K562 (cell line): ENCODE measurements around the gene FRMD3. TPM values are rescaled to one million over a fixed set of nuclear protein-coding genes. Genes with fewer than 3 reads are reported as not detected.

Experiments
- ATAC-seq: fragments of 200-7000 bp; cut with Tn5 transposase; 3 replicates; pipeline ENCODE4 v1.9.1; 2020; ENCODE audit warnings: moderate library complexity
- BruUV-seq: library from RNA; stranded (reverse); fragments of 400-500 nt; replicated peaks from 2 replicates; lab custom pipeline; 2021; lab: Mats Ljungman, UMichigan
- CTCF ChIA-PET: fragments of 300-600 bp; formaldehyde crosslinking; extraction: SDS; loops from one replicate; lab custom pipeline; 2021; ENCODE audit warnings: low intra/inter-chr PET ratio; lab: Yijun Ruan, JAX
- POLR2A ChIA-PET: fragments of 300-600, 350-650 bp; sonication (Branson Sonifier 250); formaldehyde crosslinking; extraction: SDS; loops from one replicate; lab custom pipeline; 2021; ENCODE audit warnings: antibody characterized with exemption, inconsistent platforms; lab: Yijun Ruan, JAX
- DNase-seq, 4 experiments: peaks; one replicate each; pipeline versions ENCODE4 v3.0.0 to v3.0.0-alpha.2; 2011 to 2018; ENCODE audit warnings: low spot score in 3 of 4, mixed read lengths in 3 of 4; ENCODE audit errors: extremely low read depth in 1 of 4
- FAIRE-seq: peaks from 2 replicates; lab custom pipeline; 2011; peaks lifted over from hg19 to GRCh38; lab: Jason Lieb, UNC
- H2AFZ ChIP-seq: 2 replicates; pipeline ENCODE4 v1.6.0; 2011; ENCODE audit warnings: low read depth, low read length, control low read depth, inconsistent platforms
- H3K27ac ChIP-seq: fragments of 200-600 bp; 3 replicates; pipeline ENCODE4 v1.8.0; 2011; ENCODE audit warnings: low read depth, mild to moderate bottlenecking, control low read depth, inconsistent platforms, low read length, moderate library complexity, mixed read lengths; ENCODE audit errors: extremely low read depth
- H3K27me3 ChIP-seq, 2 experiments: fragments of 300-600 bp in 1 of 2; 2 replicates in 1 of 2; 3 replicates in 1 of 2; pipeline versions ENCODE4 v1.6.0 to v1.8.0; 2011; ENCODE audit warnings: inconsistent platforms in 2 of 2, low read length in 2 of 2, mild to moderate bottlenecking in 1 of 2, mixed read lengths in 1 of 2, moderate library complexity in 1 of 2; ENCODE audit not compliant: control insufficient read depth in 2 of 2, insufficient read depth in 2 of 2
- H3K36me3 ChIP-seq: fragments of 300-600 bp; 3 replicates; pipeline ENCODE4 v1.8.0; 2011; ENCODE audit warnings: mild to moderate bottlenecking, low read length, inconsistent platforms; ENCODE audit not compliant: control insufficient read depth, insufficient read depth
- H3K4me1 ChIP-seq, 2 experiments: fragments of 200-600 bp in 1 of 2; replicated peaks in 1 of 2; 2 replicates in 1 of 2; 3 replicates in 1 of 2; pipeline versions ENCODE4 v1.5.1 to v1.8.0; 2011; ENCODE audit warnings: inconsistent platforms in 2 of 2, low read length in 2 of 2, mild to moderate bottlenecking in 1 of 2, mixed read lengths in 1 of 2, moderate library complexity in 1 of 2; ENCODE audit not compliant: control insufficient read depth in 2 of 2, insufficient read depth in 2 of 2
- H3K4me2 ChIP-seq: 2 replicates; pipeline ENCODE4 v1.6.1; 2011; ENCODE audit warnings: low read length, control low read depth, inconsistent platforms, mixed read lengths; ENCODE audit not compliant: insufficient read depth
- H3K4me3 ChIP-seq: fragments of 200-600 bp; sonication (generic), shearing (Covaris generic); 2 replicates; pipeline ENCODE4 v1.5.1; 2016; ENCODE audit warnings: control low read depth, inconsistent platforms
- H3K79me2 ChIP-seq: fragments of 200-600 bp; 3 replicates; pipeline ENCODE4 v1.8.0; 2011; ENCODE audit warnings: low read length, inconsistent platforms; ENCODE audit not compliant: control insufficient read depth, insufficient read depth
- H3K9ac ChIP-seq, 2 experiments: 2 replicates each; pipeline versions ENCODE4 v1.6.0 to v1.6.1; 2011; ENCODE audit warnings: low read depth in 2 of 2, low read length in 2 of 2, control low read depth in 1 of 2, inconsistent platforms in 1 of 2, mild to moderate bottlenecking in 1 of 2, mixed read lengths in 1 of 2; ENCODE audit not compliant: insufficient read depth in 1 of 2
- H3K9me1 ChIP-seq: one replicate; pipeline ENCODE4 v1.6.0; 2011; ENCODE audit warnings: inconsistent platforms, mild to moderate bottlenecking, low read length, moderate library complexity; ENCODE audit not compliant: control insufficient read depth, insufficient read depth
- H3K9me3 ChIP-seq: replicated peaks from 2 replicates; pipeline ENCODE4 v1.5.1; 2011; ENCODE audit warnings: low read depth, low read length, inconsistent platforms; ENCODE audit not compliant: control insufficient read depth, insufficient read depth
- H4K20me1 ChIP-seq: replicated peaks from 2 replicates; pipeline ENCODE4 v1.6.1; 2011; ENCODE audit warnings: low read length, inconsistent platforms, mixed read lengths; ENCODE audit not compliant: control insufficient read depth, insufficient read depth
- ARID1B ChIP-seq: fragments of 450-650 bp; IDR thresholded peaks from 2 replicates; pipeline ENCODE4 v1.6.1; 2016; ENCODE audit warnings: antibody characterized with exemption, mild to moderate bottlenecking, inconsistent platforms
- ARID3B ChIP-seq: fragments of 250-450 bp; sonication (Bioruptor Pico); IDR thresholded peaks from 2 replicates; pipeline ENCODE4 v1.4.0; 2020; ENCODE audit warnings: borderline replicate concordance
- FIP1L1 ChIP-seq: fragments of 200-400 bp; formaldehyde crosslinking; IDR thresholded peaks from 2 replicates; pipeline ENCODE4 v1.6.1; 2018; ENCODE audit warnings: mild to moderate bottlenecking, low read depth, low read length; ENCODE audit not compliant: poor library complexity, severe bottlenecking
- HDAC2 ChIP-seq: fragments of 450-650 bp; IDR thresholded peaks from 2 replicates; pipeline ENCODE4 v1.6.1; 2016; ENCODE audit warnings: mild to moderate bottlenecking
- HIVEP1 ChIP-seq: fragments of 250-450 bp; sonication (Bioruptor Pico); IDR thresholded peaks from 2 replicates; pipeline ENCODE4 v1.4.0; 2020; ENCODE audit warnings: mild to moderate bottlenecking
- POLR2B ChIP-seq: fragments of 450-650 bp; IDR thresholded peaks from 2 replicates; pipeline ENCODE4 v1.6.1; 2018; ENCODE audit warnings: low read depth; ENCODE audit not compliant: partially characterized antibody
- PRPF4 ChIP-seq: fragments of 200-400 bp; formaldehyde crosslinking; IDR thresholded peaks from one replicate; pipeline ENCODE4 v1.6.1; 2017; ENCODE audit warnings: low read length, low read depth, mild to moderate bottlenecking; ENCODE audit not compliant: insufficient read depth, poor library complexity, severe bottlenecking
- RBM34 ChIP-seq: fragments of 200-400 bp; formaldehyde crosslinking; IDR thresholded peaks from 2 replicates; pipeline ENCODE4 v1.6.1; 2018; ENCODE audit warnings: low read length, borderline replicate concordance; ENCODE audit not compliant: insufficient read depth
- SNIP1 ChIP-seq: fragments of 450-650 bp; IDR thresholded peaks from 2 replicates; pipeline ENCODE4 v1.7.1; 2017; ENCODE audit warnings: low read depth, mild to moderate bottlenecking
- TCF3 ChIP-seq: sonication (generic); formaldehyde crosslinking; IDR thresholded peaks from 2 replicates; pipeline ENCODE4 v1.4.0; 2020; ENCODE audit warnings: mild to moderate bottlenecking, missing genetic modification reagents
- TCFL5 ChIP-seq: fragments of 250-450 bp; sonication (Bioruptor Pico); conservative IDR thresholded peaks from 2 replicates; pipeline ENCODE4 v1.6.1; 2021; ENCODE audit warnings: mild to moderate bottlenecking, moderate library complexity, matching md5 sums
- ZNF140 ChIP-seq: fragments of 250-450 bp; sonication (Bioruptor Pico); IDR thresholded peaks from 2 replicates; pipeline ENCODE4 v1.8.0; 2021; ENCODE audit warnings: moderate library complexity, mild to moderate bottlenecking, inconsistent platforms
- ZNF143 ChIP-seq: sonication (generic); formaldehyde crosslinking; IDR thresholded peaks from 2 replicates; pipeline ENCODE4 v1.9.0; 2022; ENCODE audit warnings: mild to moderate bottlenecking, missing genetic modification reagents
- ZNF551 ChIP-seq: fragments of 250-450 bp; sonication (Bioruptor Pico); IDR thresholded peaks from 2 replicates; pipeline ENCODE4 v1.5.0; 2021; ENCODE audit warnings: mild to moderate bottlenecking, moderate library complexity
- WGBS: fragments of 100-300 bp; shearing (Covaris generic); methylation state at CpG from one replicate; pipeline ENCODE4 v1.1.6; 2016; ENCODE audit warnings: low coverage, mixed read lengths; ENCODE audit not compliant: insufficient coverage; ENCODE audit errors: missing lambda C conversion rate; 5-methylcytosine and 5-hydroxymethylcytosine counted together
- in situ Hi-C: fragments of 300-500 bp; cut with MboI; formaldehyde crosslinking; loops from 4 replicates; pipeline ENCODE4 v1.15.0; 2018; ENCODE audit warnings: inconsistent platforms, mixed read lengths
- intact Hi-C: fragments of 100-400 bp; cut with micrococcal nuclease; formaldehyde crosslinking; loops from 2 replicates; pipeline ENCODE4 v1.14.2; 2022
- polyA plus RNA-seq, 8 experiments: library from polyadenylated mRNA; depleted of rRNA in 4 of 8; stranded (reverse) in 5 of 8; unstranded in 3 of 8; fragments of >200 nt; fragmentation: Nextera tagmentation in 2 of 8; fragmentation: Illumina TruSeq in 1 of 8; extraction: Ambion mirVana in 2 of 8; extraction: Trizol in 1 of 8; gene quantifications; 2 replicates each; pipeline versions ENCODE4 v1.2.1 to v1.2.3, GENCODE V29; 2011 to 2014; ENCODE audit warnings: inconsistent platforms in 1 of 8, missing spikeins in 1 of 8
- total RNA-seq, 7 experiments: library from RNA; depleted of rRNA in 6 of 7; stranded (reverse); fragments of >200 nt in 6 of 7; fragmentation: Illumina TruSeq in 2 of 7; extraction: Trizol in 2 of 7; gene quantifications; 2 replicates each; pipeline versions ENCODE4 v1.2.1 to v1.2.3, GENCODE V29; 2011 to 2021; ENCODE audit warnings: low replicate concordance in 1 of 7
- TF ChIP-seq, protein P1 (sequence below): fragments of 450-650 bp; IDR thresholded peaks from 2 replicates; pipeline ENCODE4 v1.6.1; 2016; ENCODE audit warnings: antibody characterized with exemption
- TF ChIP-seq, protein P2 (sequence below): fragments of 200-400 bp; formaldehyde crosslinking; IDR thresholded peaks from 2 replicates; pipeline ENCODE4 v1.6.1; 2017; ENCODE audit warnings: mild to moderate bottlenecking, low read depth, low read length, moderate library complexity

Gene FRMD3
- total and polyA plus RNA-seq, 9 of the 15 experiments (the other 6 are each of a cell fraction or from before 2014, with no cell fraction given), result 0.09 to 0.51 (median 0.21) TPM

- Histone ChIP-seq H3K9me3 (no peaks in the 10 kb centered on the region), H3K4me1 (no peaks in the 10 kb centered on the region), H3K4me3 (no peak overlapping the region), H3K27me3 (no peaks in the 10 kb centered on the region), H3K36me3 (no peaks in the 10 kb centered on the region), H4K20me1 (no peaks in the 10 kb centered on the region), H3K4me2 (no peak overlapping the region), H3K27ac (no peak overlapping the region), H2AFZ (no peak overlapping the region)
- in situ Hi-C loops, result no loop called here
- 0% methylated on average over 2 of the region's 2 CpGs for WGBS
- ATAC-seq, result no peak
- FAIRE-seq, result no peak
- ChIA-PET POLR2A (no interaction called here), CTCF (no interaction called here)
- intact Hi-C loops, result no loop called here
- TF ChIP-seq ZNF143 (CRISPR knock-in tag) (no peak), HDAC2 (no peak), ARID3B (no peak), TCF3 (CRISPR knock-in tag) (no peak), POLR2B (no peak), SNIP1 (no peak), ZNF551 (CRISPR knock-in tag) (no peak), ARID1B (no peak), ZNF140 (CRISPR knock-in tag) (no peak), FIP1L1 (no peak), RBM34 (no peak), TCFL5 (CRISPR knock-in tag) (no peak), PRPF4 (no peak), HIVEP1 (no peak)
- TF ChIP-seq, protein P1, sequence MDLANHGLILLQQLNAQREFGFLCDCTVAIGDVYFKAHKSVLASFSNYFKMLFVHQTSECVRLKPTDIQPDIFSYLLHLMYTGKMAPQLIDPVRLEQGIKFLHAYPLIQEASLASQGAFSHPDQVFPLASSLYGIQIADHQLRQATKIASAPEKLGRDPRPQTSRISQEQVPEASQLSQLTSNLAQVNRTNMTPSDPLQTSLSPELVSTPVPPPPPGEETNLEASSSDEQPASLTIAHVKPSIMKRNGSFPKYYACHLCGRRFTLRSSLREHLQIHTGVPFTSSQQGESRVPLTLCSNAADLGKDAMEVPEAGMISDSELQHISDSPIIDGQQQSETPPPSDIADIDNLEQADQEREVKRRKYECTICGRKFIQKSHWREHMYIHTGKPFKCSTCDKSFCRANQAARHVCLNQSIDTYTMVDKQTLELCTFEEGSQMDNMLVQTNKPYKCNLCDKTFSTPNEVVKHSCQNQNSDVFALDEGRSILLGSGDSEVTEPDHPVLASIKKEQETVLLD, result no peak
- TF ChIP-seq, protein P2, sequence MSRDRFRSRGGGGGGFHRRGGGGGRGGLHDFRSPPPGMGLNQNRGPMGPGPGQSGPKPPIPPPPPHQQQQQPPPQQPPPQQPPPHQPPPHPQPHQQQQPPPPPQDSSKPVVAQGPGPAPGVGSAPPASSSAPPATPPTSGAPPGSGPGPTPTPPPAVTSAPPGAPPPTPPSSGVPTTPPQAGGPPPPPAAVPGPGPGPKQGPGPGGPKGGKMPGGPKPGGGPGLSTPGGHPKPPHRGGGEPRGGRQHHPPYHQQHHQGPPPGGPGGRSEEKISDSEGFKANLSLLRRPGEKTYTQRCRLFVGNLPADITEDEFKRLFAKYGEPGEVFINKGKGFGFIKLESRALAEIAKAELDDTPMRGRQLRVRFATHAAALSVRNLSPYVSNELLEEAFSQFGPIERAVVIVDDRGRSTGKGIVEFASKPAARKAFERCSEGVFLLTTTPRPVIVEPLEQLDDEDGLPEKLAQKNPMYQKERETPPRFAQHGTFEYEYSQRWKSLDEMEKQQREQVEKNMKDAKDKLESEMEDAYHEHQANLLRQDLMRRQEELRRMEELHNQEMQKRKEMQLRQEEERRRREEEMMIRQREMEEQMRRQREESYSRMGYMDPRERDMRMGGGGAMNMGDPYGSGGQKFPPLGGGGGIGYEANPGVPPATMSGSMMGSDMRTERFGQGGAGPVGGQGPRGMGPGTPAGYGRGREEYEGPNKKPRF, result no peak
- TF ChIP-seq, all 486 proteins: peak for 0
- H3K9ac ChIP-seq, result no peak overlapping the region
- DNase-seq, result no peak
- H3K79me2 ChIP-seq, result no peaks in the 10 kb centered on the region
- H3K9me1 ChIP-seq, result no peaks in the 10 kb centered on the region
- BruUV-seq, result no TSS peak
These were observed 155.2 kb downstream of the FRMD3 start for GRCh38 chr9:83383034-83383433.
